GM18507 (cell line): ENCODE measurements around the gene FAM9C.
A peak's percentile ranks its signal among the peaks of the same experiment; 100 is the strongest.
"Not testable (repeated sequence)": the region's sequence is repeated elsewhere in the genome, so short reads cannot be mapped to it uniquely, and the experiment has no call there.

Source experiments
- DNase-seq: peaks from one replicate; pipeline ENCODE4 v3.0.0; 2011; ENCODE audit warnings: low read depth; ENCODE audit not compliant: insufficient read length; ENCODE audit errors: extremely low spot score
- FAIRE-seq: peaks from 2 replicates; lab custom pipeline; 2011; peaks lifted over from hg19 to GRCh38; lab: Jason Lieb, UNC

FAM9C gene

DNA sequence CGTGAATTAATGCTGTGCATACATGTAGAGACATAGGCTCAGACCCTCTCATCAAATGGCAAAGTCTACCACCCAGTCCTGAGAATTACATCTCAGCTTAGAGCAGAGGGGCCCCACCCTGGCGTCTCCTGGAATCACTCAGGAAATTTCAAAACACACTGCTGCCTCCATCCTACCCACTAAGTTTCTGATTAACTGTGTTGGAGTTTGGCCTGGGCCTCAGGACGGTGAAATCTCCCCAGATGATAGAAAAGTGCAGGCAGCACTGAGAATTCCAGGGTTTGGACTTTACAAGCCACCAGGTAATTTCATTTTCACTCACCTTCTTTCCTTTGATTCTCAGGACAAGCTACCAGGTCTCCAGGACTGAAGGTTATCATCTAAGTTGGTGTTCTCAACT lies 3.3 kb upstream of the FAM9C start:
- DNase-seq (no peak), FAIRE-seq (no peak)

DNA sequence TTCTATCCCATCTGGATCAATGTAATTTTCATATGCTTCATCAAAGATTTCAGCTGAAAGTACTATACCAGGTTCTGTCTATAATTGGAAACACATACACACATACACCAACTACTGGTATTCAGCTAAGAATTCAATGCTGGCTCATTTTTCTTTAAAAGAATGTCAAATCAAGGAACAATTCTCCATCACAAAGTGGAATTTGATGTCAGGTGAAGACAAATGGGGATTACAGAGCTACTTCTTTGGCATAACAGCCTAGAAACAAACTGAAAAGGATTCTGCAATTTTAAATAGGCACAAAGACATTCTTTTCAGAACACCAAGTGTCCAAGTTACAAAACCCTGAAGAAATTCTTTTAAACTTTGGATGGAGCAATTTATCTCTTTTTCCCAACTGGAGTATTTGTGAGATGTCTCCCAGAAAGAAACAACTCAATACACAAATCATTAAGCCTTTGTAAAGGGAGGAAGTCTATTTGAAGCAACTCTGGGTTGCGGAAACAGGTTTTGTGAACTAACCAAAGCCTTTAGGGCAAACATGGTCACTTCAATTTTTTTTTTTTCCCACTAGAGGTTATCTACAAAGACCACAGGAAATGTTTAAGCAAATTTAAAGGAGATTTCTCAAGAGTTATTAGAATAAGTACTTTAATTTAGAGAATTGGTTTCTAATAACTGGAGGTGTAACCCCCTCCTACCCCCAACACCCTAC lies 1.9 kb upstream of the FAM9C start:
- no peak for DNase-seq
- FAIRE-seq: peak; percentile 72

DNA sequence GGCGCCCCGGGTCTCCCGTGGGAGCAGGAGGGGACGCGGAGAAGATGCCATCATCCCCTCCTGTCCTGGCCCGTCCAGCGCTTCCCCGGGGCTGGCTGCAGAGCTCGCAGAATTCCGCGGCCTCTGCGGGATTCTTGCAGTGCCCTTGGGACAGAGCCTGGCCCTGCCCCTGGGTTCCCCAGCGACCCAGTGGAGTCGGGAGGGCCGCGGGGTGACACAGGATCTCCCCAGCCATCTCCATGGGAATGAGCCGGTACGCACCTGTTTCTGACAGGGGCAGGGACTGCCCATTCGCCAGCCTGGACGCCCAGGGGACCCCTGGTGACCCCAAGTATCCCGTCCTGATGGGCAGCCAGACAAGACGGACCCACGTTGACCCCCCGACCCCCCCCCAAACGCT lies 482 bp downstream of the FAM9C start:
- no peak for FAIRE-seq
- DNase-seq: no peak

DNA sequence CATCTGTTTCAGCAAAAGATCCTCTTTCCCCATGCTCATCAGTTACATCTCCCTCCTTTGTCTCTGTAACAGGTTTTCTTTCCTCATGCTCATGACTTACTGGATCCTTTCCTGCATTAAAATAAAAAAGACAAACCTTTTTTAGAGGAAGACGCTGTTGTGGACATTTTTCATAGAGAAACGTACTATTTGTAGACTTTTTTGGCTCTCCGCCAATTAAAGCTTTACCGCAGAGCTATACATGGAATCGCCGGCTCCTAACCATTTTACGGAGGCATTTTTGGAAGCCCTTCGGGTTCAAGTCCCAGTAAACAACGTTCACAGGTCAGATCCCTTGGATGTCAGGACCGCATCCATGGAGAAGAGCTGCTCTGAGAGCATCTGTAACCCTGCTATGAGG lies 1.3 kb downstream of the FAM9C start:
- FAIRE-seq (no peak), DNase-seq (no peak)

DNA sequence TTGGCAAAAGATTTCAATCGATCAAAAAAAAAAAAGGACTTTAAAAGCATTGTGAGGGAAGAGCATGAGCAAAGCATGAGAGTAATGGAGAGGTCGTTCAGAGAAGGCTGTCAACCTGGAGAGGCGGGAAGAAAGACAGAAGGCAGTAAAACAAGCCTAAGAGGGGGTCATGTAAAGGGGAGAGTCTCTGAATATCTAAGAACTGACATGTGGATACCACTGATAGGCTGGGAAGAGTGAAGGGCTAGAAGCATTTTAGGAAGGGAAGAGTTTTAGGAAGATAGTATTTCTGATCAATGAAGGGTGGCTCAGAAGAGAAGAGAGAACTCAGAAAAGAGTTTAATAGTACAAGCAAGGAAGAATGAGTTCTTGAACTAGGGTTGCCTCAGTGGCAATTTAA lies 7.5 kb downstream of the FAM9C start:
- FAIRE-seq: no peak

DNA sequence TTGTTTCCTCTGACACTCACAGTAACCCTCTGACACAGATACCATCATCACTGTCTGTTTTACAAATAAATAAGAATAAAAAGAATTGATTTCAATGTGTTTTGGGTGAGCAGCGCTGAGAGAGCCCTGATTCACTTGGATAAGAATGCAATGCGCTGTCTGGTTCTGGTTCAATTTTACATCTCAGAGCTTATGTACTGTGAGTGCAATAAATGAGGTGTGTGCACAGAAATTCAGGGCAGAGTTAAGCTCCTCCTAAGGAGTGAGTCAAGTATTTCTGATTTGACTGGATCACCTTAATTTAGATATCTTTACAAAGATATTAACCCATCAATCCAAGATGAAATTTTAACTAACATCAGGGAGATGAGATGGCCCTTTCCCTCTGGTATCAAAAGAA lies 11.2 kb downstream of the FAM9C start:
- no peak for DNase-seq
- FAIRE-seq: no peak

More for the DNA sequence above, 7.5 kb downstream of the FAM9C start:
- no peak for DNase-seq

DNA sequence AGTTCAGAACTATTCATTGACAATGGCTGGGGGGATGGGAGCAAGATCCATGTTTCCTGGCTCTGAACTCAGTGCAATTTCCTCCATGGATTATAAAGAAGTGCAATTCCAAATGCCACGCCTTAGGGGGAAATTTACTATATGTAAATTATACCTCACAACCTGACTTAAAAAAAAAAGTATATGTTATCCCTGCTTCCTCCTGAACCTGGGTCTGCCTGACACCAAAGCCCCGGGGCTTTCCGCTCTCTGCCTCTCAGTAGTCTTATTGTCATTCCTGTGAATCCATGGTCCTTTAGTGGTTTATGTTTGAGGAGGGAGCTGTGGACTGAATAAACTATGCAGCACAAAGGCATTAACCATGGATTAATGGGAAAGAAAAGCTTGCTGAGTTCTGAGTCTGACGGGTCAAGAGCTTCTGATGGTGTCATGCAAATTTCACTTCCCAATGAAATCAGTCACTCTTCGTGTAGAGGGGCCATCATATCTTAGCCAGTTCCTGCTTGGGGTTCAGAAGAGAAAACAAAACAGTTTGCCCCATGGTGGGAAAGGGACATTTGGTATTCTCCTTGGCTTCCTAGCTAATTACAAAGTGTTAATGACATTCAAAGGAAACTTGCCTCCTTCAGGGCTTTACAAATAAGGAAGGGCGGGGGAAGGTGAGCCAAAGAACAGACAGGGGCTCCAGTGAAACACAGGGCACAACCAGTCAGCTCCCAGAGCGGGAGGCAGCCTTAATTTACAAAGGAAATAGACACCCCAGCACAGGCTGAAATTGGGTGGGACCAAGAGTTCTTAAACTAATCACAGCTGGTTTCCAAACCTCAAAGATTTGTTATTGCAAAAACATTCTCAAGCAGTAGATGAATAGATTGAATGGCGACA lies 14.3 kb downstream of the FAM9C start:
- DNase-seq: no peak
- FAIRE-seq: peak; percentile 89

DNA sequence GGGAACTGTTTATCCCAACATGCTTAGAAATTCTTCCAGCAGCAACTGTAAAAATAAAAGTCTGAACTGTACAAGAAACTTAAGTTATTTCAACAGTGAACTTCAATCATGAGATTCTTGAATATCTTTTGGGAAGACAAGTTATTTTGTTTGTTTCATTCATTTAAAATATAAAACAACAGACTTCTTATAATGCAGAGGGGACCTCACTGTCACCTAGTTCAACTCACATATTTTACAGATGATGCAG lies 14.9 kb downstream of the FAM9C start:
- DNase-seq: no peak

DNA sequence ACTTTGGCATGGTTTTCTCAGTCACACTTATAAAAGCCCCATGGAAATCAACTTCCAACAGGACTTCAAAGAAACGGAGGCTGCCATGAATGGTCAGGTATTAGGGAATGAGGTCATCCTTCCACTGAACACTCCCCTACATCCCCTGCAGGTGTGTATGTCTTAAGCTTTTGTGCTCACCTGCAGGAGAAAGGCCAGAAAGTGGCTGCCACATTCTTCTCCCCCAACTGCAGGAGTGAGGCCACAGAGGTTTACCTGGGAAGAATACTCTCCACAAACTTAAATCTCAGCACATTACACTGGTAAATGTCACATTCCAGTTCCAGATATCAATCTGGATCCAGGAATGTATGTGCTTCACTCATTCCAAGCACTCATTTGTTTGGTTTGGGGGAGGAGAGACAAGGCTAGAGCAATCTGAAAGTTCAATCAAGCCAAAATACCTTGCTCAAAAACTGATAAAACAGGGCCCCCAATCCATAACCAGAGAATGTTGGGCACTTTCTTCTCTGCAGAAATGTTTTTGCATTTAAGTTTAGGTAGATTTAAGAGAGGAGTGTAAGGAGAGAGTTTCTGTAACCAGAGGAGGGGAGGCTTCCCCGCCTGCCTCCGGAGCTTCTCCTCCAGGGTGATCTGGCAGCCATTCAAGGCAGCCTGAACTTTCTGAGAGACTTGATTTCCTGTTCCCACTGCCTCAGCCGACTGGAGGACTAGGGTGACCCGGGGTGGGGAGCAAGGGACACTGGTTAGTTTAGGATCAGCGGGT lies 15.4 kb downstream of the FAM9C start:
- DNase-seq (no peak), FAIRE-seq (no peak)

More for the DNA sequence above, 14.9 kb downstream of the FAM9C start:
- FAIRE-seq: no peak

DNA sequence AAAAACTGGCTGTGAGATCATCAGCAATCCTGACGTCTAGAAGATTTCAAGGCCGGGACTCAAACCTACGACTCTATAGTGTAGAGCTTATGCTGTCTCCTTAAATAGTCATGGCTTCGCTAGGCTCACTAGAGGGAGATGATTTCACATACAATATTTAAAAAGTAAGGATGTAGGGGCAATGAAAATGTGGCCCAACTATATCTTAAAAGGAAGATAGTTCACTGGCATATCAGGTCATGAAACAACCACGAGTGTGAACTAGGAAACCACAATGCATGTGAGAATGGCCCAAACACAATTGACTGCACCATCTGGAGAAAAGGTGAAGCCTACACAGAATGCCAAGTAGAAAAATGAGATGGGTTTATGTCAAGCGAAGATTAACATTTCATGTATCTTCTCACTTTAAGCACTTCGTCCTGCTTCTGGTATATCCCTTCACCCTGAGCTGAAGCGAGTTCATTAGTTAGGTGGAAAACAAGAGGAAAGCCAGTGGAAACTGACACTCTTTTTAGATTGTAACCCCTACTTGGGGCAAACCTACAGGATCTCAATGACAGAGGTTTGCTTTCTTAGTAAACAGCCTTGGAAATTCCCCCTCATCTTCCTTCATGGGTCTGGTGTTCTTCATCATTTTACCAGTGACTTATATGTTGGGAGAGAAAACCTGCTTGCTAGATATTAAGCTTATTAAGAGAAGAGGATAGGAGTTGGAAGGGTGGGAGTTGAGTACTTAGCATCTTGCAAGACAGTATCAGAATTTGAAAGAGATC lies 17.4 kb downstream of the FAM9C start:
- no peak for FAIRE-seq
- DNase-seq: no peak

DNA sequence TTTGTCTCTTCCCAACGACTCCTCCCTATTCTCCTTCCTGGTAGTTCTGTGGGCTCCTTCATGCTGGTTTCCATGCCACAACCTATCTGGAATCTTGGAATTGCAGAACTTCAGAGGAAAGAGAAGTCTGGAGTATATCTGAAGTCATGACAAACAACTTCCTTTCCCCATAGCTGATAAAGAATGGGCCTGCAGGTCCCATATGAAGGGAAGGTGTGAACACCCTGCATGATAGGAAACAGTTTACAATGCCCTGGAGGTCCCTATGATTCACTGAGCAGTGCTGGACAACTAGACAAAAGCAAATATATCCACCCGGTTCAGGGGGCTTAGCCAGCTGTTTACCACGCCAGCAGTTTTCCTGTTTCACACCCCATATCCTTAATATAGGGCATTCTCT lies 19.4 kb downstream of the FAM9C start:
- FAIRE-seq (no peak), DNase-seq (no peak)

DNA sequence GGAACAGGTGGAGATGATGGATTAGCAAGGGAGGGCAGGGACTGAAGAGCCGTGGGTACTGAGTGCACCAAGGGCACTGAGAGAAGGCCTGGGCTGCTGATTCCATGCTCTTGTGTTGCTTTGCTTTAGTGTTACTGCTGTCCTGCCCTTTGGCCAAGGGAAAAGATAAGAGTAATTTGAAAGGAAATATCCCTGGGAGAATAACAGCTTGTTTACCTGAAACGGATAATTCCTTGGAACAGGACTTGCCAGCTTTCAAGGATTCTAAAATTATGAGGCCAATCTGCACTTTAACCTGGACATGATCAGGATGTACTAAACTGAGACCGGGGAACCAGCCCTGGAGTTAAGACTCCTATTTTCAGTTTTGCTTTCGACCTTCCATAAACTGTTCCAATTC lies 20.4 kb downstream of the FAM9C start:
- no peak for DNase-seq
- FAIRE-seq: no peak

DNA sequence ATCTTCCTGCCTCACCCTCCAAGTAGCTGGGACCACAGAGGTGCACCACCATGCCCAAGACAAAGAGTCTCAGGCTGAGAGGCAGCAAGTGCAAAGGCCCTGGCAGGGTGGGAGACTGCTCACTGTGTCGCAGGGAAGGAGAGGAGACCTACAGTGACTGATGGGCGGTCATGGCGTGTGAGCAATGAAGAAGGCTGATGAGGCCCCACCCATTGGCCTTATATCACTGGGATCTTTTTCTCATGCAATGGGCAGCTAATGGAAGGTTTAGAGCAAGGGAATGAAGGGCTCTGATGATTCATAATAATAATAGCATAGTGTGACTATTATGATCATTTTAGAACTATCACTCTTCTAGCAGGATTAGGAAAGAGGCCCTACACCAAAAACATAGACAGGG lies 20.9 kb downstream of the FAM9C start:
- no peak for FAIRE-seq

DNA sequence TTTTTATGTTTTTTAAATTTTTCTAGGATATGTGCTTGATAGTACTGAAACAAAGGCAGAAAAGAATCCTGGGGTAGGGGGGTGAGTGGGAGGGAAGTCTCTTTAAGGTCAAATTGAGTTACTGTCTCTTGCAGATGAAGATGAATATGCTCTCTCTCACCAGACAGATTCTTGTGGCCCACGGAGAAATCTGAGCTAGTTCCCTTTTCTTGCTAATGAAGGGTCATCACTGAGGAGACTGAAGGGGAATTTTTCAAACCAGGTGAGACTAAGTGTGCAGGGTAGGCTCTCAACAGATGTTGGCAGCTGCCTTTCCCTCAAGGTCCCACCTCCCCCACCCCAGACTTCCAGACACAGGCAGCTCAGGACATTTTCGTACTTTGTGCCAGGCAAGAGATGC lies 21.5 kb downstream of the FAM9C start:
- peak; percentile 86 for FAIRE-seq

More for the DNA sequence above, 20.9 kb downstream of the FAM9C start:
- no peak for DNase-seq

DNA sequence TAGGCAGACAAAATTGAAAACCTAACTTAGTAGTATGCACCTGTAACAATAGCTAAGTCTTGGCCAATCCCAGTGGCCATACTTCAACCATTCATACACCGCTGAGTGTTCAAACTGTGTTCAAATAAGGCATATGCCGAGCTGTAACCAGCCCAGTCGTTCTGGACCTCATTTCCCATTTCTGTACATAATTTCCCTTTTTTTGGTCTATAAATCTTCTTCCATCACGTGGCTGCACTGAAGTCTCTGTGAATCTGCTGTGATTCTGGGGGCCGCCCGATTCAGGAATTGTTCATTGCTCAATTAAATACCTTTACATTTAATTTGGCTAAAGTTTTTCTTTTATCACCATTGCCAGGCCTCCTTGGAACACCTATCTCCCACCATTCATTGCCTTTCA lies 27.7 kb downstream of the FAM9C start:
- not testable (repeated sequence) for FAIRE-seq, DNase-seq

More for the DNA sequence above, 21.5 kb downstream of the FAM9C start:
- no peak for DNase-seq

DNA sequence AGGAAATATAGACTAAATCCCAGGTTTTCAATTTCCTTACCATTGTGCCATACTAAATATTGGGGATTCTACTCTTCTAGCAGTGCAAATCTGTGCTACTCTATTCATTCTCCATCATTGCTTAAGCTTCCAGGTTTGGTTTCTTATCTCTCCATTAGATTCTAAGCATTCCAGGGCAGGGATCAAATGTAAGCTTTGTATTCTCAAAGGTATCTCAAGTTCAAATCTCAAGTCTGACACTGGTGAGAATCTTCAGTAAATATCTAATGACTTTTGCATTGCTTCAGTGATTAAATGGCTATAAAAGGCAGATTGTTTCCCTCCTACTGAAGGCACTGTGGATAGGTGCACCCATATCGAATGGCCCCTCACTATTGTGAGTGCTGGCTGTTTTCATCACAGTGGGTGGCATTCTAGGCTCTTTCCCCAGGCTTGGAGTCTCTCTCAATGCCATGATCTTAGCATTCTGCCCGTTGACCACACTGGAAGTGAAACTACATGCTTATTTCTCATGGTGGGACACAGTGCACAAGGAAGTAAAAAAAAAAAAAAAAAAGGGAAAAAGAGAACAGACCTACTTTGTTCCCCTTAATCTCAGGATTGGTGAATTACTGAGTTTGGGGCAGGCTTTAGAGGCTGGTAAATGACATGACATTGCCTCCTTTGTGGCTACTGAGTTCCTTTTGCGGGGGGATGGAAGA lies 28.7 kb downstream of the FAM9C start:
- DNase-seq (no peak), FAIRE-seq (peak; percentile 5)

DNA sequence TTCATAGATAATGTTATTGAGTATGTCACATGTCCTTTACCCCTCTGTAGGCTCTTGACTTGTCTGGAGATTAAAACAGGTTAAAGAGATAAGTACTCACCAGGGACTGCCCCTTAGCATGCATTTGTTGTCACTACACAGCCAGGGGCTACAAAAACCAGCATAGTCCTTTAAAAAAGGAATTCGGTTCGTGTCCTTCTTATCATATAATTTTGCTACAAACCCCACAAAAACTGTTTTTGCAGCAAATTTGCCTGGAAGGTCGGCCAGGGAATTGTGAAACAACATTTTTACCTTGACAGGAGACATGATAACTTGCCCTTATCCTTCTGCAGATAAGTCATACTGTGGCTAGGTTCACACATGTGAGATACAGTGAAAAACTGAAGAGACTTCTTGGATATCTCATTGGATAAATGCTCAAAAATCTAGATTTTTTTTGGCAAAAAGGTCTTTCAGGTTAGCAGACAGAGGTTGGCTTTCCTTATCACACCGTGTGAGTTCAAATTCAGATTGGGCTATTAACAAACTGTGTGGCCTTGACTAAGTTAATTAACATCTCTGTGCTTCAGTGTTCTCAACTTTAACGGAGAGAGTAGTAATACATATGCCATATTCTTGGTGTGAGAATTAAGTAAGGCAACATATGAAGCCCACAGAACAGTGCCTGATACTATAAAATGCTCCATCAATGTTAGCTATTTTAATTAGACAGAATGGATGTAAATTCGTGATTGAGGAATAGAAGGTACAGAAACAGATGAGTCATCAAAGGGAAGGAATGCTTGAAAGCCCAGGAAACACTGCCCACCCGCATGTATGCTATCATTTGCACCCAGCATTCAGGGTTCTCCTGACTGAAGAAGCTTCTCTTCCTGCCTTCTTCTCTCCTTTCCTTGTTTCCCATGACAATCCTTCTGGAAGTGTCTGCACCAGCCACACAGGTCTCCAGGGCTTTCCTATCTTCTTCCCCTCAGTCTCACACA lies 30.0 kb downstream of the FAM9C start:
- no peak for FAIRE-seq
- DNase-seq: no peak
